ENCODE results near the gene AMELX. TPM values are rescaled to one million over a fixed set of nuclear protein-coding genes. Genes with fewer than 3 reads are reported as not detected.
A peak's percentile ranks its signal among the peaks of the same experiment; 100 is the strongest.

Gene AMELX
- total RNA-seq, 2 experiments from 2014 or later = not detected

GRCh38 chrX:11261260-11261659, 32.0 kb upstream of the AMELX start:
- Histone ChIP-seq H4K20me1 (ENCODE audit: insufficient read depth, low read length) (no peaks in the 10 kb centered on the region), H3K4me2 (ENCODE audit: low read length) (no peak overlapping the region), H3K27ac (ENCODE audit: low read depth, low read length, poor library complexity, severe bottlenecking) (no peak overlapping the region), H3K4me1 (ENCODE audit: insufficient read depth, low read length, poor library complexity, severe bottlenecking) (no peaks in the 10 kb centered on the region), H3K79me2 (ENCODE audit: insufficient read depth, low read depth, low read length) (no peaks in the 10 kb centered on the region), H2AFZ (ENCODE audit: low read length) (no peak overlapping the region), H3K4me3 (ENCODE audit: low read depth, low read length, poor library complexity, severe bottlenecking) (no peak overlapping the region), H3K9me3 (ENCODE audit: low read length) (no peaks in the 10 kb centered on the region), H3K36me3 (ENCODE audit: insufficient read depth, low read length) (no peaks in the 10 kb centered on the region), H3K9me2 (ENCODE audit: insufficient read depth, low read length) (no peaks in the 10 kb centered on the region)
- BruUV-seq (replicated peaks) = no TSS peak
- TF ChIP-seq, protein P1, sequence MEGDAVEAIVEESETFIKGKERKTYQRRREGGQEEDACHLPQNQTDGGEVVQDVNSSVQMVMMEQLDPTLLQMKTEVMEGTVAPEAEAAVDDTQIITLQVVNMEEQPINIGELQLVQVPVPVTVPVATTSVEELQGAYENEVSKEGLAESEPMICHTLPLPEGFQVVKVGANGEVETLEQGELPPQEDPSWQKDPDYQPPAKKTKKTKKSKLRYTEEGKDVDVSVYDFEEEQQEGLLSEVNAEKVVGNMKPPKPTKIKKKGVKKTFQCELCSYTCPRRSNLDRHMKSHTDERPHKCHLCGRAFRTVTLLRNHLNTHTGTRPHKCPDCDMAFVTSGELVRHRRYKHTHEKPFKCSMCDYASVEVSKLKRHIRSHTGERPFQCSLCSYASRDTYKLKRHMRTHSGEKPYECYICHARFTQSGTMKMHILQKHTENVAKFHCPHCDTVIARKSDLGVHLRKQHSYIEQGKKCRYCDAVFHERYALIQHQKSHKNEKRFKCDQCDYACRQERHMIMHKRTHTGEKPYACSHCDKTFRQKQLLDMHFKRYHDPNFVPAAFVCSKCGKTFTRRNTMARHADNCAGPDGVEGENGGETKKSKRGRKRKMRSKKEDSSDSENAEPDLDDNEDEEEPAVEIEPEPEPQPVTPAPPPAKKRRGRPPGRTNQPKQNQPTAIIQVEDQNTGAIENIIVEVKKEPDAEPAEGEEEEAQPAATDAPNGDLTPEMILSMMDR (conservative IDR thresholded peaks at IDR 0.05; ENCODE audit: low read length) = no peak
- TF ChIP-seq EZH2phosphoT487 (IDR thresholded peaks at IDR 0.05; ENCODE audit: borderline replicate concordance, low read depth, low read length) = no peak
- DNase-seq (ENCODE audit: low spot score) = no peak
- ChIA-PET CTCF (ENCODE audit: unreplicated experiment) (no interaction called here), POLR2A (no interaction called here)
- intact Hi-C loops (cut with micrococcal nuclease; ENCODE audit: unreplicated experiment) = no loop called here

DNA sequence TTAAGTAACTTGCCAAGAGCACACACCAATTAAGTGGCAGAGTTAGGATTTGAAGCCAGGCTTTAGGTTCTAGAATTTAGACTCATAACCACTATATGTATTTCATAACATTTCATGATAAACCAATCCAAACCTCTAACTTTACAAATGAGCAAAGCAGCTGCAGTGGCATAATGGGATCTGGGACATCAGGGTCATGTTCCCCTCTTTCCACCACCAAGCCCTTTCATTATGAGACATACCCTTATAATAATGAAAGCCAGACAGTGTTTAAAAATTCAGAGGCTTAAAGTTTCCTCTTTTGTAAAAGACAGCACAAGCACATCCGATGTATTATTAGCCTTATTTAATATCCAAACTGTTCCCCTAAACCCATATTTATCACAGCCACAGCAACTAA, 28.3 kb upstream of the AMELX start:
- DNase-seq (ENCODE audit: low spot score) = no peak
- no peaks in the 10 kb centered on the region for H3K36me3 ChIP-seq (ENCODE audit: insufficient read depth, low read length)
- BruUV-seq (replicated peaks) = no TSS peak
- POLR2A ChIA-PET = no interaction called here
- H3K4me2 ChIP-seq (ENCODE audit: low read length) = no peak overlapping the region
- H3K27ac ChIP-seq (ENCODE audit: low read depth, low read length, poor library complexity, severe bottlenecking) = no peak overlapping the region
- CTCF ChIA-PET (ENCODE audit: unreplicated experiment) = no interaction called here
- no peaks in the 10 kb centered on the region for H4K20me1 ChIP-seq (ENCODE audit: insufficient read depth, low read length)
- H3K79me2 ChIP-seq (ENCODE audit: insufficient read depth, low read depth, low read length) = no peaks in the 10 kb centered on the region
- TF ChIP-seq EZH2phosphoT487 (IDR thresholded peaks at IDR 0.05; ENCODE audit: borderline replicate concordance, low read depth, low read length) = no peak
- TF ChIP-seq, protein P1 (conservative IDR thresholded peaks at IDR 0.05; ENCODE audit: low read length) = no peak
- H2AFZ ChIP-seq (ENCODE audit: low read length) = peak overlapping the region; percentile 76; the same call in 1 of the 2 replicates
- H3K9me2 ChIP-seq (ENCODE audit: insufficient read depth, low read length) = no peaks in the 10 kb centered on the region
- no peaks in the 10 kb centered on the region for H3K4me1 ChIP-seq (ENCODE audit: insufficient read depth, low read length, poor library complexity, severe bottlenecking)
- no peaks in the 10 kb centered on the region for H3K9me3 ChIP-seq (ENCODE audit: low read length)
- no peak overlapping the region for H3K4me3 ChIP-seq (ENCODE audit: low read depth, low read length, poor library complexity, severe bottlenecking)
- intact Hi-C loops (cut with micrococcal nuclease; ENCODE audit: unreplicated experiment) = no loop called here

GRCh38 chrX:11265352-11265751, 27.9 kb upstream of the AMELX start:
- ChIA-PET POLR2A (no interaction called here), CTCF (ENCODE audit: unreplicated experiment) (no interaction called here)
- DNase-seq (ENCODE audit: low spot score) = no peak
- H3K79me2 ChIP-seq (ENCODE audit: insufficient read depth, low read depth, low read length) = no peaks in the 10 kb centered on the region
- H3K4me3 ChIP-seq (ENCODE audit: low read depth, low read length, poor library complexity, severe bottlenecking) = no peak overlapping the region
- intact Hi-C loops (cut with micrococcal nuclease; ENCODE audit: unreplicated experiment) = no loop called here
- H4K20me1 ChIP-seq (ENCODE audit: insufficient read depth, low read length) = no peaks in the 10 kb centered on the region
- no TSS peak for BruUV-seq (replicated peaks)
- no peaks in the 10 kb centered on the region for H3K9me3 ChIP-seq (ENCODE audit: low read length)
- H3K4me1 ChIP-seq (ENCODE audit: insufficient read depth, low read length, poor library complexity, severe bottlenecking) = no peaks in the 10 kb centered on the region
- TF ChIP-seq, protein P1 (conservative IDR thresholded peaks at IDR 0.05; ENCODE audit: low read length) = no peak
- TF ChIP-seq EZH2phosphoT487 (IDR thresholded peaks at IDR 0.05; ENCODE audit: borderline replicate concordance, low read depth, low read length) = no peak
- H3K27ac ChIP-seq (ENCODE audit: low read depth, low read length, poor library complexity, severe bottlenecking) = no peak overlapping the region
- H2AFZ ChIP-seq (ENCODE audit: low read length) = peak overlapping the region; percentile 76; the same call in 1 of the 2 replicates
- no peaks in the 10 kb centered on the region for H3K9me2 ChIP-seq (ENCODE audit: insufficient read depth, low read length)
- no peak overlapping the region for H3K4me2 ChIP-seq (ENCODE audit: low read length)
- H3K36me3 ChIP-seq (ENCODE audit: insufficient read depth, low read length) = no peaks in the 10 kb centered on the region
